Endodermal cell (in vitro differentiated cells): ENCODE results near the gene HELB. TPM values are rescaled to one million over a fixed set of nuclear protein-coding genes. Genes with fewer than 3 reads are reported as not detected.

ENCODE experiments used
- DNase-seq: peaks from one replicate; pipeline ENCODE4 v3.0.0-alpha.2; 2017
- H3K27ac ChIP-seq: 2 replicates; pipeline ENCODE4 v1.5.1; 2013; ENCODE audit warnings: mild to moderate bottlenecking, low read depth, low read length, moderate library complexity
- H3K27me3 ChIP-seq: 2 replicates; pipeline ENCODE4 v1.6.1; 2013; ENCODE audit warnings: mild to moderate bottlenecking, low read length, moderate library complexity; ENCODE audit not compliant: insufficient read depth, control insufficient read depth, poor library complexity, severe bottlenecking
- H3K36me3 ChIP-seq: 2 replicates; pipeline ENCODE4 v1.7.0; 2013; ENCODE audit warnings: mild to moderate bottlenecking, low read length, moderate library complexity; ENCODE audit not compliant: control insufficient read depth, insufficient read depth
- H3K4me1 ChIP-seq: one replicate; pipeline ENCODE4 v1.7.0; 2013; ENCODE audit warnings: low read length; ENCODE audit not compliant: control insufficient read depth, insufficient read depth
- H3K4me3 ChIP-seq: 2 replicates; pipeline ENCODE4 v1.5.1; 2013; ENCODE audit warnings: mild to moderate bottlenecking, low read length, moderate library complexity
- H3K9ac ChIP-seq: 2 replicates; pipeline ENCODE4 v1.6.1; 2013; ENCODE audit warnings: mild to moderate bottlenecking, low read length, moderate library complexity; ENCODE audit not compliant: poor library complexity, severe bottlenecking; ENCODE audit errors: extremely low read depth
- H3K9me3 ChIP-seq: 2 replicates; pipeline ENCODE4 v1.6.1; 2013; ENCODE audit warnings: mild to moderate bottlenecking, low read length, moderate library complexity; ENCODE audit not compliant: control insufficient read depth
- H3K27ac Mint-ChIP-seq: 2 replicates; pipeline ENCODE4 v1.8.0; 2020; ENCODE audit warnings: mixed read lengths
- H3K27me3 Mint-ChIP-seq: 2 replicates; pipeline ENCODE4 v1.8.0; 2021; ENCODE audit warnings: mild to moderate bottlenecking, mixed read lengths; ENCODE audit not compliant: insufficient read depth
- H3K36me3 Mint-ChIP-seq: 2 replicates; pipeline ENCODE4 v1.8.0; 2020; ENCODE audit warnings: low read depth, mixed read lengths
- H3K4me1 Mint-ChIP-seq: 2 replicates; pipeline ENCODE4 v1.8.0; 2020; ENCODE audit warnings: mixed read lengths
- H3K4me3 Mint-ChIP-seq: 2 replicates; pipeline ENCODE4 v1.8.0; 2020; ENCODE audit warnings: mild to moderate bottlenecking, moderate library complexity, mixed read lengths
- H3K9me3 Mint-ChIP-seq: 2 replicates; pipeline ENCODE4 v1.8.0; 2020; ENCODE audit warnings: mild to moderate bottlenecking, mixed read lengths
- WGBS, 2 experiments: methylation state at CpG; one replicate each; pipeline versions ENCODE4 v1.1.5 to v1.1.7; 2013; ENCODE audit warnings: missing lambda C conversion rate in 2 of 2, mixed read lengths in 1 of 2; ENCODE audit not compliant: insufficient coverage in 1 of 2, insufficient read length in 1 of 2; 5-methylcytosine and 5-hydroxymethylcytosine counted together
- total RNA-seq, 2 donors: library from RNA; stranded (reverse); fragmentation: NEBNext Ultra II Directional in 1 of 2; extraction: Animal tissue kit (Norgen Biotek cat#: 25700) in 1 of 2; gene quantifications; 2 replicates in 1 of 2; 3 replicates in 1 of 2; pipeline ENCODE4 v1.2.1, GENCODE V29; 2021
- TF ChIP-seq, protein P1 (sequence below): fragments of 200-600 bp; sonication (generic); conservative IDR thresholded peaks from 2 replicates; pipeline ENCODE4 v1.5.0; 2021; ENCODE audit warnings: antibody characterized with exemption, mild to moderate bottlenecking

Gene HELB
- total RNA-seq, 2 donors from 2014 or later: 6.2 to 11.0 TPM

DNA sequence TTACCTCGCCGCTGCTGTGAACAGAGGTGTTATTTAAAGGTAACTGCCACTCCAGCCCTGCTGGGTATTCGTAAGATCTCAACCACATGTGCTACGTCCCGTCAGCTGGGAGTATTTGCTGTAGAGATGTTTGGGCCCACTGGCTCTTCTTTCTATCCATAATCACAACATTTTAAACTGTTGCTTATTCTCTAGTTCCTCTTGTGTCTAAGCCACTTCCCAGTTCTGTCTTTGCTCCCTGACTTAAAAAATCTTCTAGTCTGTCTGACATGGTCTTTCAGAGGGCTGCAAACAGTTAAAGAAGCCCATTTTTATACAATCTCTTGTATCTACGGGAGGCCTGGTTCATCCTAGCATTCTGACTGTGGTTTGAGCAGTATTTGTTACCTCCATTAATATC, 33.2 kb upstream of the HELB start:
- Mint-ChIP-seq H3K4me3 (no peak overlapping the region), H3K36me3 (no peaks in the 10 kb centered on the region), H3K4me1 (peaks cover 2% of the 10 kb centered on the region), H3K27me3 (no peaks in the 10 kb centered on the region), H3K9me3 (no peaks in the 10 kb centered on the region), H3K27ac (no peak overlapping the region)
- Histone ChIP-seq H3K36me3 (no peaks in the 10 kb centered on the region), H3K9me3 (no peaks in the 10 kb centered on the region), H3K27ac (no peak overlapping the region), H3K27me3 (no peaks in the 10 kb centered on the region), H3K9ac (no peak overlapping the region), H3K4me1 (no peaks in the 10 kb centered on the region), H3K4me3 (no peak overlapping the region)
- no peak for DNase-seq
- TF ChIP-seq, protein P1, sequence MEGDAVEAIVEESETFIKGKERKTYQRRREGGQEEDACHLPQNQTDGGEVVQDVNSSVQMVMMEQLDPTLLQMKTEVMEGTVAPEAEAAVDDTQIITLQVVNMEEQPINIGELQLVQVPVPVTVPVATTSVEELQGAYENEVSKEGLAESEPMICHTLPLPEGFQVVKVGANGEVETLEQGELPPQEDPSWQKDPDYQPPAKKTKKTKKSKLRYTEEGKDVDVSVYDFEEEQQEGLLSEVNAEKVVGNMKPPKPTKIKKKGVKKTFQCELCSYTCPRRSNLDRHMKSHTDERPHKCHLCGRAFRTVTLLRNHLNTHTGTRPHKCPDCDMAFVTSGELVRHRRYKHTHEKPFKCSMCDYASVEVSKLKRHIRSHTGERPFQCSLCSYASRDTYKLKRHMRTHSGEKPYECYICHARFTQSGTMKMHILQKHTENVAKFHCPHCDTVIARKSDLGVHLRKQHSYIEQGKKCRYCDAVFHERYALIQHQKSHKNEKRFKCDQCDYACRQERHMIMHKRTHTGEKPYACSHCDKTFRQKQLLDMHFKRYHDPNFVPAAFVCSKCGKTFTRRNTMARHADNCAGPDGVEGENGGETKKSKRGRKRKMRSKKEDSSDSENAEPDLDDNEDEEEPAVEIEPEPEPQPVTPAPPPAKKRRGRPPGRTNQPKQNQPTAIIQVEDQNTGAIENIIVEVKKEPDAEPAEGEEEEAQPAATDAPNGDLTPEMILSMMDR: no peak
- WGBS, 2 experiments: 92% methylated on average over 4 to 6 of the region's 6 CpGs

DNA sequence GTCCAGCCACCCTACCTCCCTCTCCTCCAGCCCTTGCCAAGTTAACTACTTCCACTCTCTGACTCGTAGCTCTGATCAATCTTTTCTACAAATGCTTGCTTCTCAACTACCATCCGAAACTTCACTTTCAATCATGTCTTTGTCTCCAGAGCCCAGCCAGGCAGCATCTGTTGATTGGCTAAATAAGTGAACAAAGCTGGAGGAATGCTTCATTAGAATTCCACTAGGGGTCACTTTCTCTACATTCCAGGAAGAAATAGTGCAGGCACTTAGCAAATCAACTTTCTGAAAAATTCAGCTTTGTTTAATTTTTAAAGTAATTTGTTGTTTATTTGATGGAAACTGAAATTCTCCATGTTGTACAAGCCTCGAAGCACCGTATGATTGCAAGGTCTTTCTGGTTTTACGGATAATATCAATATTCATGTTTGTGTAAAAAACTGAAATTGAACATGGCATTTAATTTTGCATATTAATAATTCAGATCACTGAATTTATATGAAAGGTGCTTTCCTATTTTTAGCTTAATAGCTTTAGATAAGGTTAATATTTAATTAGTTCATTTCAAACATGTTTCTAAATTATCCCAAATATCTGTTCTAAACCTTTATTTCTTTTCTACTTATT, 32.4 kb upstream of the HELB start:
- TF ChIP-seq, protein P1: peak; percentile 83
- Mint-ChIP-seq H3K27ac (no peak overlapping the region), H3K4me3 (no peak overlapping the region), H3K9me3 (no peaks in the 10 kb centered on the region), H3K4me1 (peaks cover 2% of the 10 kb centered on the region), H3K36me3 (no peaks in the 10 kb centered on the region), H3K27me3 (no peaks in the 10 kb centered on the region)
- Histone ChIP-seq H3K27me3 (no peaks in the 10 kb centered on the region), H3K27ac (no peak overlapping the region), H3K36me3 (no peaks in the 10 kb centered on the region), H3K4me3 (no peak overlapping the region), H3K9me3 (no peaks in the 10 kb centered on the region), H3K4me1 (no peaks in the 10 kb centered on the region), H3K9ac (no peak overlapping the region)
- peak; percentile 80 for DNase-seq
- WGBS, 2 experiments: 81 to 95% methylated on average over 2 to 5 of the region's 5 CpGs

DNA sequence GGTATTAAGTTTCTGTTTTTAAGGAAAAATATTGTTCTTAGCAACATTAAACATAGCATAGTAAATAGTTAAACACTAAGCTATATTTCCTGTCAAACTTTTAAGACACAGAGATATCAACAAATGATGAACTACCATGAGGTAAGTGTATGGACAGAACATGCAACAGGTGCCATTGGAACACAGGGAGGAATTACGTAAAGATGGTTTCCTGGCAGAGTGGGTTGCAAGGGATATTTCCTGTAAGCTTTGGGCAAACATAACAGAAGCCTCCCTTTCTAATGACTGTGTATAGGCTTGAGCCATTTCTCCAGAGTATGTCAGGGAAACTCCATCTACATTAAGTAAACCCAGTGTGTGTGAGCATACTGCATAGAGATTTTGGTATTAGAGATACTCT, 31.7 kb upstream of the HELB start:
- no peaks in the 10 kb centered on the region for H3K36me3 Mint-ChIP-seq
- 93 to 100% methylated on average over 1 of the region's 1 CpG for WGBS, 2 experiments

More for the DNA sequence above, 31.7 kb upstream of the HELB start:
- no peak overlapping the region for H3K4me3 Mint-ChIP-seq
- Histone ChIP-seq H3K9me3 (no peaks in the 10 kb centered on the region), H3K27me3 (no peaks in the 10 kb centered on the region), H3K4me3 (no peak overlapping the region), H3K27ac (no peak overlapping the region), H3K36me3 (no peaks in the 10 kb centered on the region), H3K4me1 (no peaks in the 10 kb centered on the region), H3K9ac (no peak overlapping the region)
- DNase-seq: no peak
- TF ChIP-seq, protein P1: no peak
- peaks cover 2% of the 10 kb centered on the region for H3K4me1 Mint-ChIP-seq
- H3K9me3 Mint-ChIP-seq: no peaks in the 10 kb centered on the region
- no peaks in the 10 kb centered on the region for H3K27me3 Mint-ChIP-seq
- no peak overlapping the region for H3K27ac Mint-ChIP-seq
